Renal pelvis (tissue), 4 donors: ENCODE measurements around the gene CFAP46. TPM values are rescaled to one million over a fixed set of nuclear protein-coding genes. Genes with fewer than 3 reads are reported as not detected.
"Not testable (repeated sequence)": the region's sequence is repeated elsewhere in the genome, so short reads cannot be mapped to it uniquely, and the experiment has no call there.

Experiments used
- DNase-seq: peaks from one replicate; pipeline ENCODE4 v3.0.0-alpha.2; 2013
- polyA plus RNA-seq, 3 donors: library from polyadenylated mRNA; unstranded; fragments of 120-200 nt; gene quantifications; one replicate each; pipeline ENCODE4 v1.2.1, GENCODE V29; 2013; ENCODE audit not compliant: insufficient read length in 3 of 3

The CFAP46 gene
- polyA plus RNA-seq, 3 donors: 7.4 to 11.3 (median 11.2) TPM

DNA sequence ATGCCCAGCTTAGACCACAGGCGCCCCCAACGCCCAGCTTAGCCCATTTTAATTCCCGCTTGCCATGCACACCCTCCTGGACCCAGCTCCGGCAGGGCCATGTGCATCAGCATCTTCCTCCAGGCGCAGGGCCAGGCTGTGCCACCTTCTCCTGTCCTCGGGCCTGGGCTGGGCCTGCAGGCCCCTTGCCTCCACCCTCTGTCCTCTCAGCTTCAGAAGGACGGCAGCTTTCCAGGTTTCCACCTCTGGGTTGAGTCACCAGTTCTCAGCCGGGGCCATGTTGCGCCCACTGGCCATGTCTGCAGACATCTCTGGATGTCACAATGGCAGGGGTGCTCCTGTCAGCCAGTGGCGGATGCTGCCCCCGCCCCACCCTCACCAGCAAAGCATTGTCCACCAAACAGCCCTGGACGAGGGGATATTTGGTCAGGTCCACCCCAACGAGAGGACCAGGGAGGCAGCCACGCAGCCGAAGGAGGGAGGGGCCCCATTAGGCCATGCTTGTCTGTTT, 97.3 kb downstream of the CFAP46 start:
- no peak for DNase-seq

- no peak for DNase-seq
Observed at GRCh38 chr10:132844069-132844809, 98.1 kb downstream of the CFAP46 start.

- DNase-seq: not testable (repeated sequence)
Observed at GRCh38 chr10:132843276-132843675, 99.1 kb downstream of the CFAP46 start.

GRCh38 chr10:132842397-132842796, 100.0 kb downstream of the CFAP46 start:
- no peak for DNase-seq

GRCh38 chr10:132841615-132841975, 100.8 kb downstream of the CFAP46 start:
- no peak for DNase-seq

- DNase-seq: no peak
Observed at GRCh38 chr10:132840698-132841614, 101.4 kb downstream of the CFAP46 start.

DNA sequence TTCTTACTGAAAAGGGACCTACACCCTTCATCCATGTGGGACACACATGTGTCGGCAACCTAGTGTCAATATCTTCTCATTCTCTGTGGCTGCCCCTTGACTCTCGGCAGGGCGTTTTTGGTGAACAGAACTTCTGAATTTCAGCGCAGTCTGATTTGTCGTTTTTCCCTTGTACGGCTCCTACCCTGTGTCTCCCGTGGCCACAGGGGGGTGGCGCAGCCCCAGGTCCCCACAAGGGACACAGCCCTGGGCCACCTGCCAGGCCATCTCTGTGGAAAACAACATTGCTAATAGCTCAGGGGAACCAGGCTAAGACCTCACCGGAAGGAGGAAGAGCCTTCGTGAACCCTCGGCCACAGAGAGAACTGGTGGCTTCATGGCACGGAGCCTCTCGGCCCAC, 103.3 kb downstream of the CFAP46 start:
- no peak for DNase-seq

- no peak for DNase-seq
Observed at GRCh38 chr10:132838346-132838970, 103.9 kb downstream of the CFAP46 start.

- no peak for DNase-seq
Observed at GRCh38 chr10:132837905-132838304, 104.5 kb downstream of the CFAP46 start.

DNA sequence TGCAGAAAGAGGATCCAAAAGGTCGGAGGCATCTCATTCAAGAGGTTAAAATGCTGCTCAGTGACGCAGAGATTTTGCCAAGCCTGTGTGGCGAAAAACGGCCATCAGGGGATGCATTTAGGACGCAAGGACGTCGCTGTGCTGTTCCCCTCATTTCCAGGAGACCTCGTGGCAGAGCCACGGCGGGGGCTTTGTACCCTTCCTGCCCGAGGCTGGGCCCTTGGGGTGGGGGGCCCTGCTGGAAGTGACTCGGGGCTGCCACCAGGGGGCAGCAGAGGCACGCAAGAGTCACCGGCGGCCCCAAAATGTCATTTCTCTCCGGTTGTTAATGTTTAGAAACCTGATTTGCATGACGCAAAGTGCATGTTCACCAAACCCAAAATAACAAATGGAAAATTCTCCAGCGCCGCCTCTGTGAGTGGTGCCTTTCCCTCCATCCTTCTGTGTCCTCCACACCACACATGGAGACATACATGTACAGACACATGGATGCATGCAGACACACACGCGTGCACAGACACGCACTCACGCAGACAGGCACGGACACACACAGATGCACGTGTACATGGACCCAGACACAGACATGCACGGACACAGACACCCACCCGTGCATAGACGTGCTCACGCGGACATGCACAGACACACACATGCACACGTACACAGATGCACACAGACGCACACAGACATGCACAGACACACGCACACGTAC, 105.4 kb downstream of the CFAP46 start:
- DNase-seq: peak; percentile 45

DNA sequence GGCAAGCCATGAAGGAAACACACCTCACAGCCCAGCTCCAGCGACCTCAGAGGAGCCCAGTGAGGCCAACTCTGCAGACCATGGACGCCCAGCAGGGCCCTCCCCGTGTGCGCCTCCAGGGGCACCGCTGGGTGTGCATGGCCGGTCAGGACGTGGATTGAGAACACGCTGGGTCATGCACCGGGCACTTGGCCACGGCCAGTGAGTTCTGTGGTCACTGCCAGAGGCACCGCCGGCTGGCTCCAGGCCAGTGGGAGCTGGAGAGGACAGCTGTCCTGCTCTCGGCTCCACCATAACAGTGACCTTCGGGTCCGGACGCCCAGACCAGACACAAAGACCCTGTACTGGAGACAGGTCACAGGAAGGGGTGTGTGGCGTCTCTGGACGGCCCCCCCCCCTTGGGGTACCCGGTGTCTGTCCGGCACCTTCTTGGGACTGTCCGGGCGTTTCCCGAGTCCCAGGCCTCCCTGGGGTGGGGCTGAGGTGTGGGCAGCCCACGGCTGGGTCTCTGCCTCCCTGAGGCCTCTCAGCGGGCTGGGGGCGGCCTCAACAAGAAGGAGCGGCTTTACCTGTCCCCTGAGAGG, 106.0 kb downstream of the CFAP46 start:
- DNase-seq: no peak

- no peak for DNase-seq
Observed at GRCh38 chr10:132835848-132836233, 106.5 kb downstream of the CFAP46 start.

- DNase-seq: no peak
Observed at GRCh38 chr10:132834891-132835847, 107.2 kb downstream of the CFAP46 start.

GRCh38 chr10:132834311-132834761, 108.0 kb downstream of the CFAP46 start:
- no peak for DNase-seq

GRCh38 chr10:132833421-132834111, 108.8 kb downstream of the CFAP46 start:
- no peak for DNase-seq

- DNase-seq: no peak
Observed at GRCh38 chr10:132832186-132832969, 110.0 kb downstream of the CFAP46 start.

GRCh38 chr10:132829403-132829802, 113.0 kb downstream of the CFAP46 start:
- DNase-seq: no peak

GRCh38 chr10:132828681-132829080, 113.7 kb downstream of the CFAP46 start:
- no peak for DNase-seq
